MM.1S (cell line): ENCODE results near the gene PURA.

Experiments
- EZH2 ChIP-seq: fragments of 300-600 bp; sonication (generic); optimal IDR thresholded peaks from 2 replicates; pipeline ENCODE3; 2017; ENCODE audit warnings: low read depth, mild to moderate bottlenecking, antibody characterized with exemption, low read length, mixed read lengths
- EZH2phosphoT487 ChIP-seq: fragments of 300-600 bp; sonication (generic); IDR thresholded peaks from 2 replicates; pipeline ENCODE4 v1.6.1; 2018; ENCODE audit warnings: antibody characterized with exemption, low read length
- TF ChIP-seq, protein P1 (sequence below): fragments of 300-600 bp; sonication (generic); IDR thresholded peaks from 2 replicates; pipeline ENCODE4 v1.5.1; 2016; ENCODE audit warnings: antibody characterized with exemption, low read length, mixed read lengths

DNA sequence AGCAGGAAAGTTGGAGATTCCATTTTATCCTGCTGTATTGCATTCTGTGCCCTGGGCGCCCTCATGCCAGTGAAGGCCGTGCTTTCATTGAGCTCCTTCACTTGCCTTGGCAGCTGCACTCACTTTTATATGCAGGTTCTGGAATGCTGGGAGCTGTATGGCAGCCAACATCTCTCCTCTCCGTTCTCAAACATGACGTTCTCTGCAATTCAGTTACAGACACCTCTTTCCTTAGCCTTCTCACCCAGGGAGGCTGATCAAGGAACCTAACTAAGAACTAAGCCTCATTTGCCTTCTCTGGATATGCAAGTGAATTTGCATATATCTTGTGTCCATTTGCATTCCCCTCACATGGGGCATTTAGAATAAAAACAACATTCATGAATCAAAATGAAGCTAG, 29.4 kb upstream of the PURA start:
- TF ChIP-seq, protein P1, sequence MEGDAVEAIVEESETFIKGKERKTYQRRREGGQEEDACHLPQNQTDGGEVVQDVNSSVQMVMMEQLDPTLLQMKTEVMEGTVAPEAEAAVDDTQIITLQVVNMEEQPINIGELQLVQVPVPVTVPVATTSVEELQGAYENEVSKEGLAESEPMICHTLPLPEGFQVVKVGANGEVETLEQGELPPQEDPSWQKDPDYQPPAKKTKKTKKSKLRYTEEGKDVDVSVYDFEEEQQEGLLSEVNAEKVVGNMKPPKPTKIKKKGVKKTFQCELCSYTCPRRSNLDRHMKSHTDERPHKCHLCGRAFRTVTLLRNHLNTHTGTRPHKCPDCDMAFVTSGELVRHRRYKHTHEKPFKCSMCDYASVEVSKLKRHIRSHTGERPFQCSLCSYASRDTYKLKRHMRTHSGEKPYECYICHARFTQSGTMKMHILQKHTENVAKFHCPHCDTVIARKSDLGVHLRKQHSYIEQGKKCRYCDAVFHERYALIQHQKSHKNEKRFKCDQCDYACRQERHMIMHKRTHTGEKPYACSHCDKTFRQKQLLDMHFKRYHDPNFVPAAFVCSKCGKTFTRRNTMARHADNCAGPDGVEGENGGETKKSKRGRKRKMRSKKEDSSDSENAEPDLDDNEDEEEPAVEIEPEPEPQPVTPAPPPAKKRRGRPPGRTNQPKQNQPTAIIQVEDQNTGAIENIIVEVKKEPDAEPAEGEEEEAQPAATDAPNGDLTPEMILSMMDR: no peak
- TF ChIP-seq EZH2: no peak
- TF ChIP-seq EZH2phosphoT487: no peak
